Ovary (tissue), 9 donors: Measurements from ENCODE around the gene SEC14L6. TPM values are rescaled to one million over a fixed set of nuclear protein-coding genes. Genes with fewer than 3 reads are reported as not detected.
"Not testable (repeated sequence)": the region's sequence is repeated elsewhere in the genome, so short reads cannot be mapped to it uniquely, and the experiment has no call there.

ENCODE experiments used
- DNase-seq, 5 donors: peaks; one replicate each; pipeline ENCODE4 v3.0.0-alpha.2; 2019 to 2020
- H3K27ac ChIP-seq, 2 donors: fragments of 200-600 bp; one replicate each; pipeline versions ENCODE4 v1.5.1 to v1.8.0; 2019 to 2022
- H3K27me3 ChIP-seq: fragments of 200-600 bp; one replicate; pipeline ENCODE4 v1.8.0; 2022
- H3K36me3 ChIP-seq: fragments of 200-600 bp; sonication (generic); one replicate; pipeline ENCODE4 v1.5.1; 2019
- H3K4me1 ChIP-seq: one replicate; pipeline ENCODE4 v1.8.1; 2013; ENCODE audit warnings: mild to moderate bottlenecking, moderate library complexity; ENCODE audit not compliant: insufficient read depth
- H3K4me3 ChIP-seq: fragments of 200-600 bp; sonication (generic); one replicate; pipeline ENCODE4 v1.5.1; 2017
- H3K9me3 ChIP-seq, 2 donors: fragments of 200-600 bp in 1 of 2; sonication (generic) in 1 of 2; one replicate each; pipeline versions ENCODE4 v1.5.1 to v1.8.1; 2013 to 2019; ENCODE audit warnings: mild to moderate bottlenecking in 1 of 2, moderate library complexity in 1 of 2
- EP300 ChIP-seq: sonication (generic); formaldehyde crosslinking; IDR thresholded peaks from one replicate; pipeline ENCODE4 v1.6.1; 2017; ENCODE audit warnings: antibody characterized with exemption
- POLR2A ChIP-seq: fragments of 450-650 bp; IDR thresholded peaks from one replicate; pipeline ENCODE4 v1.6.1; 2017; ENCODE audit warnings: antibody characterized with exemption, mild to moderate bottlenecking, moderate library complexity
- WGBS, 3 donors: extraction: QIAGEN DNeasy Blood & Tissue Kit in 1 of 3; methylation state at CpG; one replicate each; pipeline versions ENCODE4 v1.1.5 to v1.1.7; 2013 to 2017; 5-methylcytosine and 5-hydroxymethylcytosine counted together
- intact Hi-C, 4 donors: fragments of 100-400 bp; cut with DNase I; formaldehyde crosslinking; loops; one replicate each; pipeline versions ENCODE4 v1.11.0 to v1.15.1; 2022 to 2023
- polyA plus RNA-seq, 2 donors: library from polyadenylated mRNA; stranded (reverse); fragments of 200-250 nt in 1 of 2; fragments of 350-450 nt in 1 of 2; fragmentation: Illumina TruSeq in 1 of 2; extraction: RNeasy Lipid Tissue Mini Kit (QIAGEN cat#74804) in 1 of 2; gene quantifications; one replicate each; pipeline ENCODE4 v1.2.3, GENCODE V29; 2013 to 2014
- total RNA-seq, 7 donors: library from RNA; depleted of rRNA in 2 of 7; stranded (reverse); fragments of >200 nt in 2 of 7; fragmentation: NEBNext Ultra II Directional in 3 of 7; extraction: Animal tissue kit (Norgen Biotek cat#: 25700) in 3 of 7; gene quantifications; one replicate each; pipeline versions ENCODE4 v1.1.0 to v1.2.4, GENCODE V29; 2016 to 2023
- TF ChIP-seq, protein P1 (sequence below), 3 donors: fragments of 450-650 bp in 2 of 3; fragments of 200-600 bp in 1 of 3; IDR thresholded peaks; one replicate each; pipeline versions ENCODE4 v1.5.1 to v1.8.0; 2016 to 2022; ENCODE audit warnings: antibody characterized with exemption in 3 of 3, mild to moderate bottlenecking in 1 of 3
- donor health status: DM: no; HTN: no; CAD: no; lungs with moderate emphysema.
- donor health status: DM: no; HTN: no; CAD: no.
- donor health status: Bipolar disorder and iron deficiency.
- donor health status: DM: yes; HTN: yes; CAD: no.
- donor health status: DM: no; HTN: no; CAD: no.
- donor health status: DM: yes; HTN: yes; CAD: no.

The SEC14L6 gene
- total and polyA plus RNA-seq, 9 donors = 0.92 to 2.8 (median 1.7) TPM

DNA sequence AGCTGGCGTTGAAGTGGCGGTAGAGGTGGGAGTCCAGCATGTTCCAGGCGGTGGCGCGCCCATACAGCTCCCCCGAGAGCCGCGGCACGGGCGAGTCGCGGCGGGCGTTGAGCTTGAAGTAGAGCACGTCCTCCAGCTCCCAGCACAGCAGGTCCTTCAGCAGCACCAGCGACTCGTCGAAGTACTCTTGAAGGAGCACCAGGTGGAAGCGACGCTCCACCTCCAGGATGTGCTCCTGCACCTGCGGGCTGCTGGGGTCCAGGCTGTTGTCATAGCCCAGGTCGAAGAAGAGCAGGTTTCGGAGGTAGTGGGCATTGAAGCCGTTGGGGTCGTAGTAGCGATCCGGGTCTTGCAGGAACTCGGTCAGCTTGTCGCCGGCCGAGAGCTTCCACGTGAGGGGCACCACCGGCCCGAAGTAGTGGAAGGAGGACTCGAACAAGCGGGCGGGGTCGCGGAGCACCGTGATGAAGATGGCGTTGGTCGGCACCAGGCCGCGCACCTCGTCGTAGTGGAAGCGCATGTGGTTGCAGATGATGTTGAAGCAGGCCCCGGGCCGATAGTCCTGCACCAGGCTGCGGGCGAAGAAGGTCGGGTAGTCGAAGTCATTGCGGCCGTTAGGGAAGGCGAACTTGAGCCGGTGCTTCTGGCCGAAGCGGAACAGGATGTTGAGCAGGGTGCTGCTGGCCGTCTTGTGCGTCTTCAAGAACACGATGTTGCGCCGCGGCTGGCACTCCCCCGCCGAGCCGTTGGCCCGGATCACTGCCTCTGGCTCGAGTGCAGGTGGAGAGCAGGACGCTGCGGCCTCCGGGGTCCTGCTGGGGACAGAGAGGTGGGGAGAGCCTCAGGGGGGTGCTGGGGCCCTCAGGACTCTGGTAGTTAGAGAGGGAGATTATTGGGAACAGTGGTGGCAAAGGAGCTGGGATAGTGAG, 9.0 kb upstream of the SEC14L6 start:
- no peak for DNase-seq
- Histone ChIP-seq H3K4me1 (no peaks in the 10 kb centered on the region), H3K27ac (no peak overlapping the region), H3K4me3 (no peak overlapping the region), H3K36me3 (no peaks in the 10 kb centered on the region), H3K9me3 (no peaks in the 10 kb centered on the region), H3K27me3 (no peaks in the 10 kb centered on the region)
- WGBS, 3 donors = 95% methylated on average over 73 of the region's 73 CpGs
- intact Hi-C loops = no loop called here
- TF ChIP-seq POLR2A (no peak), EP300 (no peak)
- TF ChIP-seq, protein P1, sequence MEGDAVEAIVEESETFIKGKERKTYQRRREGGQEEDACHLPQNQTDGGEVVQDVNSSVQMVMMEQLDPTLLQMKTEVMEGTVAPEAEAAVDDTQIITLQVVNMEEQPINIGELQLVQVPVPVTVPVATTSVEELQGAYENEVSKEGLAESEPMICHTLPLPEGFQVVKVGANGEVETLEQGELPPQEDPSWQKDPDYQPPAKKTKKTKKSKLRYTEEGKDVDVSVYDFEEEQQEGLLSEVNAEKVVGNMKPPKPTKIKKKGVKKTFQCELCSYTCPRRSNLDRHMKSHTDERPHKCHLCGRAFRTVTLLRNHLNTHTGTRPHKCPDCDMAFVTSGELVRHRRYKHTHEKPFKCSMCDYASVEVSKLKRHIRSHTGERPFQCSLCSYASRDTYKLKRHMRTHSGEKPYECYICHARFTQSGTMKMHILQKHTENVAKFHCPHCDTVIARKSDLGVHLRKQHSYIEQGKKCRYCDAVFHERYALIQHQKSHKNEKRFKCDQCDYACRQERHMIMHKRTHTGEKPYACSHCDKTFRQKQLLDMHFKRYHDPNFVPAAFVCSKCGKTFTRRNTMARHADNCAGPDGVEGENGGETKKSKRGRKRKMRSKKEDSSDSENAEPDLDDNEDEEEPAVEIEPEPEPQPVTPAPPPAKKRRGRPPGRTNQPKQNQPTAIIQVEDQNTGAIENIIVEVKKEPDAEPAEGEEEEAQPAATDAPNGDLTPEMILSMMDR (IDR thresholded peaks at IDR 0.05) = no peak

DNA sequence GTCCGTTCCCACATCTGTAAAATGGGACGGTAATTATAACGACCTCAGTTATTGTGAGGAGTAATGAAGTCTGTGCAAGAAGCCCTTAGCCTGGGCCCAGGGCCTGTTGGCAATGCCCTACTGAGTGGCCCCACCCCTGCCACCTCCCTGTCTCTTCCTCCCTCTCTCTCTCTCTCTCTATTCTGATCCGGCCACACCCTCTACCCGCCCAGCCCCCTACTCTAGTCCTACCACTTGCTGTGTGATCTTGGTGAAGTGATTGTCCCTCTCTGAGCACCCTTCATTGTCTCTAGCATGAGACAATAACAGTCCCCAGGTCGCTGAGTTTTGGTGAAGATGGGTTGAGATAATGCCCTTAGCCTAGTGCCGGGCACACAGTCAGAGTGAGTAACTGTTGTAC, 7.4 kb upstream of the SEC14L6 start:
- WGBS, 3 donors = 76 to 87% (median 83%) methylated on average over 7 of the region's 7 CpGs
- no peaks in the 10 kb centered on the region for H3K36me3 ChIP-seq
- DNase-seq = no peak
- intact Hi-C loops = no loop called here
- no peak overlapping the region for H3K4me3 ChIP-seq
- H3K27me3 ChIP-seq = no peaks in the 10 kb centered on the region
- no peak overlapping the region for H3K27ac ChIP-seq
- H3K4me1 ChIP-seq = no peaks in the 10 kb centered on the region
- H3K9me3 ChIP-seq = no peaks in the 10 kb centered on the region
- TF ChIP-seq POLR2A (no peak), EP300 (no peak)
- TF ChIP-seq, protein P1 (IDR thresholded peaks at IDR 0.05) = no peak

DNA sequence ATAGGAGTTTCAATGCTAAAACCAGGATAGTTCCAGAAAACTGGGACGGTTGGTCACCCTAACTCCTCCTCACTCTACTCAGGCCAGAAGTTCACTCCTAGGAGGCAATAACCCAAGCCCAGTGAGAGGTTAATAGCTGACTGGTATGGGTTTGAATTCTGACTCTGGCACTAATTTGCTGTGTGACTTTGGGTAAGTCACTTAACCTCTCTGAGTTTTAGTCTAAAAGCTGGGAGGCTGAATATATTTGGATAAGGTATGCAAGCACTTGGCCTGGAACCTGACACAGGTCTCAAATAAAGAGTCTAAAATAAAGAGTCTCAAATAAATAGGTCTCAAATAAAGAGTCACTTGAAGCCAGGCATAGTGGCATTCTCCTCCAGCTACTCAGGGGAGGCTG, 6.2 kb upstream of the SEC14L6 start:
- no peaks in the 10 kb centered on the region for H3K36me3 ChIP-seq
- TF ChIP-seq, protein P1 (IDR thresholded peaks at IDR 0.05) = no peak
- no peak for TF ChIP-seq POLR2A
- TF ChIP-seq EP300 = no peak
- intact Hi-C loops = no loop called here
- no peak overlapping the region for H3K27ac ChIP-seq
- no peak overlapping the region for H3K4me3 ChIP-seq
- no peak for DNase-seq
- no peaks in the 10 kb centered on the region for H3K27me3 ChIP-seq
- H3K4me1 ChIP-seq = no peaks in the 10 kb centered on the region
- 0 to 94% (median 53%) methylated on average over 1 of the region's 1 CpG for WGBS, 3 donors
- H3K9me3 ChIP-seq = no peaks in the 10 kb centered on the region

DNA sequence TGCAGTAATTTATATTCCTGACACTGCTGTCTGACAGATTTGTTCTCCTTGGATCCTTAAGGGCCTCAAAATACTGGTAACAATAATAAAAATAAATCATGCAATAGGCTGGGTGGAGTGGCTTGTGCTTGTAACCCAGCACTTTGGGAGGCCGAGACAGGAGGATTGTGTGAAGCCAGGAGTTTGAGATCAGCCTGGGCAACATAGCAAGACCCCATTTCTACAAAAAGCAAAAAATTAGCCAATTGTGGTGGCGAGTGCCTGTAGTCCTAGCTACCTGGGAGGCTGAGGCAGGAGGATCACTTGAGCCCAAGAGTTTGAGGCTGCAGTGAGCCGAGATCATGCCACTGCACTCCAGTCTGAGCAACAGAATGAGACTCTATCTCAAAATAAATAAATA, 5.3 kb upstream of the SEC14L6 start:
- H3K36me3 ChIP-seq, H3K27ac ChIP-seq, intact Hi-C loops, H3K4me3 ChIP-seq, H3K9me3 ChIP-seq, DNase-seq, H3K27me3 ChIP-seq, H3K4me1 ChIP-seq: not testable (repeated sequence)
- 93 to 96% (median 94%) methylated on average over 3 of the region's 3 CpGs for WGBS, 3 donors

DNA sequence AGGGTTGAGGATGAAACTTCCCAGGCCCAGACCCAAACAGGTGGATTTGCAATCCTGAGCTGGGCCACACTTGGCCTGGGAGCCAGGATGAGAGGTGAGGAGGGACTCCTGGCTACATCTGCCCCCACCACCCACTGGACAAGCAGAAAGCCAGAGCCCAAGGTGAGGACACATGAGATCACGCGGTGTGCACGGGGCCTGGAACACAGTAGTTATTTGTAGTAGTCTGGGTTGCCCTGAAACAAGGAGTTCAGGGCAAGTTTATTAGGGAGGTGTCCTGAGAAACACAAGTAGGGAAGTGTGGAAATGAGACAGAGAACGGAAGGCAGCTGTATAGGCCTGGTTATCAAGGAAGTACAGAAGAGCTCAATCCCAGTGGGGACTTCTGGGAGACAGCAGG, 647 bp upstream of the SEC14L6 start:
- Histone ChIP-seq H3K4me3 (no peak overlapping the region), H3K36me3 (no peaks in the 10 kb centered on the region), H3K27me3 (no peaks in the 10 kb centered on the region), H3K4me1 (no peaks in the 10 kb centered on the region), H3K27ac (no peak overlapping the region), H3K9me3 (no peaks in the 10 kb centered on the region)
- 80 to 83% (median 83%) methylated on average over 4 of the region's 4 CpGs for WGBS, 3 donors
- TF ChIP-seq POLR2A (no peak), EP300 (no peak)
- TF ChIP-seq, protein P1 (IDR thresholded peaks at IDR 0.05) = no peak
- DNase-seq = no peak
- intact Hi-C loops = no loop called here
